ENCODE results near the gene LINC01488. TPM values are rescaled to one million over a fixed set of nuclear protein-coding genes. Genes with fewer than 3 reads are reported as not detected.

LINC01488 gene
- total and polyA plus RNA-seq, 2 of the 13 experiments (the other 11 are each of a cell fraction or from before 2014, with no cell fraction given): 0.26 to 0.58 TPM

DNA sequence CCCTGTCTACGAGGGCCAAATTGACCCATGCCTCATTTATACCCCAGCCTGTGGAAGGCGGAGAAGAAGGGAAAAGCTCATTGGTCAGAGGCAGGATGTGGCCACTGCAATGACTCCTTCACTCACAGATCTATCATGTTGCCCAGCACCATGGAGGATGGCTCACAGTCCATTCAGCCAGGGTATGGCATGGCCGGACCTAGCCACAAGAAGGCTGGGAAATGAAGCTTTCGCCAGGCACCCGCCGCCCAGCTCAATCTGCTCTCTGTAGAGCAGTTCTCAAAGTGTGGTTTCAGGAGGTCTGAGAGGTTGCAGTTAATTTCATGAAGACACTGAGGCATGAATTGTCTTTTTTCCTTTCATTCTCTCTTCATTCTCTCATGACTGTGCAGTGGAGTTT lies 40.6 kb upstream of the LINC01488 start:
- no peak overlapping the region for H3K4me3 ChIP-seq (replicated peaks in 1 of 3; ENCODE audit: insufficient read depth in 1 of 3, low read depth in 2 of 3, low read length in 3 of 3)
- ChIA-PET CTCF (ENCODE audit: low intra/inter-chr PET ratio, low total read pairs) (no interaction called here), POLR2A (no interaction called here)
- in situ Hi-C loops (cut with HindIII; ENCODE audit: extremely low pct_ligation_motif_present, low pct_unique_long_range_greater_than_20kb) (loop anchor here (25.0 kb wide), 1 partner anchor 196 kb away; the partner anchor contains the start of gene CCND1), intact Hi-C loops (cut with micrococcal nuclease; ENCODE audit: unreplicated experiment) (loop anchor here (5.0 kb wide), 1 partner anchor 201 kb away; the partner anchor contains the start of gene CCND1)
- H3K4me1 ChIP-seq (ENCODE audit: insufficient read depth, low read length): peaks cover 77% of the 10 kb centered on the region
- no peak for DNase-seq (ENCODE audit: low spot score)
- 78% methylated on average over 4 of the region's 6 CpGs for WGBS (ENCODE audit: low lambda C conversion rate)
- H3K9ac ChIP-seq (ENCODE audit: insufficient read depth, low read depth, low read length): no peak overlapping the region
- H3K27me3 ChIP-seq (ENCODE audit: control insufficient read depth in 1 of 2, insufficient read depth in 2 of 2, low read length in 2 of 2): no peaks in the 10 kb centered on the region
- H4K20me1 ChIP-seq (ENCODE audit: insufficient read depth, low read length): no peaks in the 10 kb centered on the region
- no peaks in the 10 kb centered on the region for H3K9me3 ChIP-seq (ENCODE audit: low read length)
- ATAC-seq: no peak
- H3K4me2 ChIP-seq (ENCODE audit: low read depth, low read length): no peak overlapping the region
- FAIRE-seq: no peak
- BruUV-seq (replicated peaks): no TSS peak
- no peak overlapping the region for H3K27ac ChIP-seq (ENCODE audit: extremely low read length, insufficient read depth, low read length)
- no peaks in the 10 kb centered on the region for H3K79me2 ChIP-seq (ENCODE audit: insufficient read depth, low read length)
- no peaks in the 10 kb centered on the region for H3K36me3 ChIP-seq (replicated peaks in 1 of 2; ENCODE audit: control insufficient read depth in 1 of 2, insufficient read depth in 2 of 2, low read length in 2 of 2)
- no peak overlapping the region for H2AFZ ChIP-seq (ENCODE audit: low read length)
- TF ChIP-seq BCL6 (CRISPR knock-in tag; IDR thresholded peaks at IDR 0.05) (no peak), AHDC1 (CRISPR knock-in tag; IDR thresholded peaks at IDR 0.05; ENCODE audit: borderline replicate concordance) (no peak), ZNF562 (CRISPR knock-in tag; IDR thresholded peaks at IDR 0.05; ENCODE audit: borderline replicate concordance) (no peak), ZNF660 (CRISPR knock-in tag; IDR thresholded peaks at IDR 0.05; ENCODE audit: borderline replicate concordance, low read depth) (no peak), ZFP37 (CRISPR knock-in tag; IDR thresholded peaks at IDR 0.05; ENCODE audit: borderline replicate concordance) (no peak), TEAD3 (CRISPR knock-in tag; optimal IDR thresholded peaks at IDR 0.05; ENCODE audit: borderline replicate concordance) (no peak), ZNF274 (CRISPR knock-in tag; IDR thresholded peaks at IDR 0.05) (no peak), ZNF30 (CRISPR knock-in tag; IDR thresholded peaks at IDR 0.05) (no peak), ZXDC (CRISPR knock-in tag; IDR thresholded peaks at IDR 0.05) (no peak), ZEB1 (IDR thresholded peaks at IDR 0.05; ENCODE audit: insufficient replicate concordance, low read depth) (no peak), MYC (CRISPR knock-in tag; IDR thresholded peaks at IDR 0.05; ENCODE audit: borderline replicate concordance) (no peak), ZNF34 (CRISPR knock-in tag; IDR thresholded peaks at IDR 0.05; ENCODE audit: borderline replicate concordance) (no peak), ZNF446 (CRISPR knock-in tag; IDR thresholded peaks at IDR 0.05) (no peak), ZNF709 (CRISPR knock-in tag; IDR thresholded peaks at IDR 0.05) (no peak)
